ENCODE measurements around the gene DGKD.

DNA sequence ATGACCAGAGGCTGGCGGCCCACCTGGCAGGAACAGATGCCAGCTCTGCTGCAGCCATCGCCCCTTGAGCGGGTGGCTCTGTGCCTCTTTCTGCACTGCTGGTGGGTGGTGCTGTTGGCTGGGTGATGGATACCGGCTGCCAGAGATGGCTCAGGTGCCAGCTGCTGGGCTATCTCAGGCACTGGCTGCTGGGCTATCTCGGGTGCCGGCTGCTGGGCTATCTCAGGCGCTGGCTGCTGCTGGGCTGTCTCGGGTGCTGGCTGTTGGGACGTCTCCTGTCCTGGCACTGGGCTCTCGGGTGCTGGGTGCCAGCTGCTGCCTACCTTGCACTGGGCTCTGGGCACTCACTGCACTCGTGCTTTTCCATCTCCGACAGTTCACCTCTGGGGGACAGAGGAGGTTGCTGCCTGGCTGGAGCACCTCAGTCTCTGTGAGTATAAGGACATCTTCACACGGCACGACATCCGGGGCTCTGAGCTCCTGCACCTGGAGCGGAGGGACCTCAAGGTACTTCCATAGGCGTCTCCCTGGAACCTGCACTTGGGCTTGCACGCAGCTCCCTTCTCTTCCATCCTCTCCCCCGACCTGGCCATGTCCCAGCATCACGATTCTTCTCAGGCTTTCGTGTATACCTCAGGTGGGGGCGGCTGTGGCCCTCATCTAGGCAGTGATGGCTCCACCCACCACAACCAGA, 113.9 kb downstream of the DGKD start:
- TF ChIP-seq, protein P1, sequence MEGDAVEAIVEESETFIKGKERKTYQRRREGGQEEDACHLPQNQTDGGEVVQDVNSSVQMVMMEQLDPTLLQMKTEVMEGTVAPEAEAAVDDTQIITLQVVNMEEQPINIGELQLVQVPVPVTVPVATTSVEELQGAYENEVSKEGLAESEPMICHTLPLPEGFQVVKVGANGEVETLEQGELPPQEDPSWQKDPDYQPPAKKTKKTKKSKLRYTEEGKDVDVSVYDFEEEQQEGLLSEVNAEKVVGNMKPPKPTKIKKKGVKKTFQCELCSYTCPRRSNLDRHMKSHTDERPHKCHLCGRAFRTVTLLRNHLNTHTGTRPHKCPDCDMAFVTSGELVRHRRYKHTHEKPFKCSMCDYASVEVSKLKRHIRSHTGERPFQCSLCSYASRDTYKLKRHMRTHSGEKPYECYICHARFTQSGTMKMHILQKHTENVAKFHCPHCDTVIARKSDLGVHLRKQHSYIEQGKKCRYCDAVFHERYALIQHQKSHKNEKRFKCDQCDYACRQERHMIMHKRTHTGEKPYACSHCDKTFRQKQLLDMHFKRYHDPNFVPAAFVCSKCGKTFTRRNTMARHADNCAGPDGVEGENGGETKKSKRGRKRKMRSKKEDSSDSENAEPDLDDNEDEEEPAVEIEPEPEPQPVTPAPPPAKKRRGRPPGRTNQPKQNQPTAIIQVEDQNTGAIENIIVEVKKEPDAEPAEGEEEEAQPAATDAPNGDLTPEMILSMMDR (IDR thresholded peaks at IDR 0.05; ENCODE audit: insufficient read depth, low read length, poor library complexity, severe bottlenecking): no peak
- TF ChIP-seq EZH2phosphoT487 (conservative IDR thresholded peaks at IDR 0.05; ENCODE audit: low read length): no peak
